CD14-positive monocyte (primary cell): ENCODE measurements around the gene CFAP97D1. TPM values are rescaled to one million over a fixed set of nuclear protein-coding genes. Genes with fewer than 3 reads are reported as not detected.

Experiments
- DNase-seq, 3 donors: peaks; one replicate each; pipeline ENCODE4 v3.0.0-alpha.2; 2011 to 2022
- H2AFZ ChIP-seq: 2 replicates; pipeline ENCODE4 v1.6.0; 2012; ENCODE audit warnings: mild to moderate bottlenecking, low read depth, low read length, inconsistent platforms; ENCODE audit not compliant: insufficient read depth, poor library complexity, severe bottlenecking
- H3K27ac ChIP-seq, 2 donors: 1 replicate in 1 of 2; 2 replicates in 1 of 2; pipeline ENCODE4 v1.5.1; 2012 to 2013; ENCODE audit warnings: low read length in 2 of 2, control low read depth in 1 of 2, inconsistent platforms in 1 of 2, low read depth in 1 of 2, mild to moderate bottlenecking in 1 of 2
- H3K27me3 ChIP-seq, 2 donors: one replicate each; pipeline versions ENCODE4 v1.6.0 to v1.6.1; 2011 to 2013; ENCODE audit warnings: low read length in 2 of 2; ENCODE audit not compliant: control insufficient read depth in 2 of 2, insufficient read depth in 2 of 2
- H3K36me3 ChIP-seq, 2 donors: replicated peaks in 1 of 2; 1 replicate in 1 of 2; 2 replicates in 1 of 2; pipeline versions ENCODE4 v1.5.1 to v1.6.1; 2012 to 2013; ENCODE audit warnings: low read length in 2 of 2, control low read depth in 1 of 2, inconsistent platforms in 1 of 2, mild to moderate bottlenecking in 1 of 2; ENCODE audit not compliant: insufficient read depth in 2 of 2, control insufficient read depth in 1 of 2
- H3K4me1 ChIP-seq, 2 donors: 1 replicate in 1 of 2; 2 replicates in 1 of 2; pipeline versions ENCODE4 v1.5.1 to v1.6.1; 2012 to 2013; ENCODE audit warnings: low read length in 2 of 2, control low read depth in 1 of 2, inconsistent platforms in 1 of 2, mild to moderate bottlenecking in 1 of 2, moderate library complexity in 1 of 2; ENCODE audit not compliant: insufficient read depth in 2 of 2, control insufficient read depth in 1 of 2
- H3K4me2 ChIP-seq: replicated peaks from 2 replicates; pipeline ENCODE3; 2012; ENCODE audit warnings: low read length, moderate library complexity, mild to moderate bottlenecking; ENCODE audit not compliant: poor library complexity, severe bottlenecking; ENCODE audit errors: extremely low read depth
- H3K4me3 ChIP-seq, 3 experiments: fragments of 200-600 bp in 1 of 3; sonication (generic) in 1 of 3; replicated peaks in 1 of 3; 1 replicate in 2 of 3; 2 replicates in 1 of 3; pipeline ENCODE4 v1.5.1; 2011 to 2013; ENCODE audit warnings: low read length in 3 of 3, mild to moderate bottlenecking in 3 of 3, control low read depth in 2 of 3, low read depth in 2 of 3, inconsistent platforms in 1 of 3, moderate library complexity in 1 of 3
- H3K79me2 ChIP-seq: 2 replicates; pipeline ENCODE4 v1.6.0; 2012; ENCODE audit warnings: mild to moderate bottlenecking, control low read depth, inconsistent platforms, low read length, moderate library complexity; ENCODE audit not compliant: insufficient read depth
- H3K9ac ChIP-seq: 2 replicates; pipeline ENCODE4 v1.6.0; 2017; ENCODE audit warnings: low read length, mild to moderate bottlenecking; ENCODE audit not compliant: insufficient read depth, poor library complexity, severe bottlenecking
- H3K9me3 ChIP-seq, 2 donors: replicated peaks in 1 of 2; 1 replicate in 1 of 2; 2 replicates in 1 of 2; pipeline versions ENCODE4 v1.5.1 to v1.6.1; 2012 to 2013; ENCODE audit warnings: low read length in 2 of 2, control low read depth in 1 of 2; ENCODE audit not compliant: control insufficient read depth in 1 of 2, insufficient read depth in 1 of 2
- H4K20me1 ChIP-seq: 2 replicates; pipeline ENCODE4 v1.6.0; 2012; ENCODE audit warnings: mild to moderate bottlenecking, low read length, control low read depth, moderate library complexity; ENCODE audit not compliant: insufficient read depth
- H3K27ac Mint-ChIP-seq, 7 donors: one replicate each; pipeline ENCODE4 v1.8.0; 2020; ENCODE audit warnings: mild to moderate bottlenecking in 7 of 7, mixed read lengths in 7 of 7, moderate library complexity in 6 of 7, inconsistent platforms in 2 of 7
- H3K27me3 Mint-ChIP-seq, 3 donors: one replicate each; pipeline ENCODE4 v1.8.0; 2021 to 2022; ENCODE audit warnings: low read depth in 3 of 3, mild to moderate bottlenecking in 3 of 3, mixed read lengths in 3 of 3, moderate library complexity in 3 of 3, inconsistent platforms in 1 of 3
- H3K36me3 Mint-ChIP-seq, 2 donors: one replicate each; pipeline ENCODE4 v1.8.0; 2020; ENCODE audit warnings: mixed read lengths in 2 of 2, inconsistent platforms in 1 of 2, mild to moderate bottlenecking in 1 of 2
- H3K4me1 Mint-ChIP-seq: one replicate; pipeline ENCODE4 v1.8.0; 2020; ENCODE audit warnings: mild to moderate bottlenecking, mixed read lengths
- H3K4me3 Mint-ChIP-seq, 2 donors: one replicate each; pipeline ENCODE4 v1.8.0; 2020; ENCODE audit warnings: mild to moderate bottlenecking in 2 of 2, mixed read lengths in 2 of 2, moderate library complexity in 1 of 2
- H3K9me3 Mint-ChIP-seq, 7 donors: one replicate each; pipeline ENCODE4 v1.8.0; 2020 to 2022; ENCODE audit warnings: mixed read lengths in 7 of 7, mild to moderate bottlenecking in 6 of 7, moderate library complexity in 6 of 7, inconsistent platforms in 2 of 7
- WGBS: methylation state at CpG from one replicate; pipeline ENCODE4 v1.1.5; 2013; ENCODE audit warnings: missing lambda C conversion rate; ENCODE audit not compliant: insufficient coverage; 5-methylcytosine and 5-hydroxymethylcytosine counted together
- intact Hi-C, 2 donors: fragments of 100-400 bp; cut with micrococcal nuclease; formaldehyde crosslinking; loops; one replicate each; pipeline versions ENCODE4 v1.15.0 to v1.15.1; 2023
- polyA plus RNA-seq, 3 donors: library from polyadenylated mRNA; depleted of rRNA in 1 of 3; unstranded in 2 of 3; stranded (reverse) in 1 of 3; fragments of 300-500 nt in 2 of 3; fragments of >200 nt in 1 of 3; fragmentation: Illumina TruSeq in 2 of 3; gene quantifications; 1 replicate in 2 of 3; 2 replicates in 1 of 3; pipeline ENCODE4 v1.2.3, GENCODE V29; 2012 to 2021
- TF ChIP-seq, protein P1 (sequence below): fragments of 200-600 bp; IDR thresholded peaks from one replicate; pipeline ENCODE4 v1.8.0; 2022; ENCODE audit warnings: antibody characterized with exemption, mild to moderate bottlenecking

CFAP97D1 gene
- polyA plus RNA-seq, 3 donors: 0.07 TPM; not detected in 2

DNA sequence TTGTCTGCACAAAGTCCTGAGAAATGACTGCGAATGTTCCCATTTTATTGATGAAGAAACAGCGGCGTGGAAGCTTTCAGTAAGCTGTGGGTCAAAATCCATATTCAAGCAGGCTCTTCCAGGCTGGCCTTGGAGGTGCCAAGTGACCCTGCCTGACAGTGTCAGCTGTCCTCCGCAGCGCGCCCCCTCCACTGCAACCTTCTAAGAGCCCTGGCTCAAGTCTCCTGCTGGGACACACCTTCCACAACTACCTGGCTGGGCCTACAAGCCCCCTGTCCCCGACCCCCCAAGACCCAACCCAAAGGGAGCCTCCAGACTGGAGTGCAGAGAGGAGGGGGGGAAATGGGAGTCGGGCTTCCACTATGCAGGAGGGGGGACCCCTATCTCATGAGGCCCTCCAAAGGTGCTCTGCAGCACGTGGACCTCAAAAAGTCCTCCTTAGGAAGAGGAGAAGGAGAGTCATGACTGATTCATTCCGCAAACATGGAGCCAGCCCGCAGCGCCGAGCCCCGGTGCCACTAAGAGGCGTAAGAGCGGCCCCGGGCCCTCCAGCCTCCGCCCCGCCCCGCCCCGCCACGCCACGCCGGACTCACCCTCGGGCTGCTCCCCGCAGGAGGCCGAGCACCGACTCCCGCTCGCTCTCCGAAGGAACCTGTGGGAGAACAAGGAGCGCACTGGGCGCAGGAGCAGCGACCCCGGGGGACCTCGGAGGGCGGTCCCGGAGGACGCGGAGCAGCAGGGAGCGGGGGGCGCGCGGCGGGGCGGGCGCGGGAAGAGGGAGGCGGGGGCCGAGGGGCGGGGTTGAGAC is 52.1 kb downstream of the CFAP97D1 start:
- no peaks in the 10 kb centered on the region for H3K9me3 ChIP-seq
- H3K9me3 Mint-ChIP-seq: peaks cover 0 to 1% (median 0%) of the 10 kb centered on the region in 7 donors
- H3K4me1 ChIP-seq: peaks cover 14 to 18% of the 10 kb centered on the region in 2 donors
- WGBS: 8% methylated on average over 33 of the region's 51 CpGs
- H3K4me3 ChIP-seq: peak overlapping the region; percentile 16 to 79 (median 51)
- H2AFZ ChIP-seq: peak overlapping the region; percentile 86
- H3K4me3 Mint-ChIP-seq: peak overlapping the region; percentile 74 to 89
- peaks cover 0 to 26% of the 10 kb centered on the region in 2 donors for H3K27me3 ChIP-seq
- H3K36me3 ChIP-seq: no peaks in the 10 kb centered on the region
- H3K79me2 ChIP-seq: no peaks in the 10 kb centered on the region
- H4K20me1 ChIP-seq: no peaks in the 10 kb centered on the region
- intact Hi-C loops: no loop called here
- TF ChIP-seq, protein P1, sequence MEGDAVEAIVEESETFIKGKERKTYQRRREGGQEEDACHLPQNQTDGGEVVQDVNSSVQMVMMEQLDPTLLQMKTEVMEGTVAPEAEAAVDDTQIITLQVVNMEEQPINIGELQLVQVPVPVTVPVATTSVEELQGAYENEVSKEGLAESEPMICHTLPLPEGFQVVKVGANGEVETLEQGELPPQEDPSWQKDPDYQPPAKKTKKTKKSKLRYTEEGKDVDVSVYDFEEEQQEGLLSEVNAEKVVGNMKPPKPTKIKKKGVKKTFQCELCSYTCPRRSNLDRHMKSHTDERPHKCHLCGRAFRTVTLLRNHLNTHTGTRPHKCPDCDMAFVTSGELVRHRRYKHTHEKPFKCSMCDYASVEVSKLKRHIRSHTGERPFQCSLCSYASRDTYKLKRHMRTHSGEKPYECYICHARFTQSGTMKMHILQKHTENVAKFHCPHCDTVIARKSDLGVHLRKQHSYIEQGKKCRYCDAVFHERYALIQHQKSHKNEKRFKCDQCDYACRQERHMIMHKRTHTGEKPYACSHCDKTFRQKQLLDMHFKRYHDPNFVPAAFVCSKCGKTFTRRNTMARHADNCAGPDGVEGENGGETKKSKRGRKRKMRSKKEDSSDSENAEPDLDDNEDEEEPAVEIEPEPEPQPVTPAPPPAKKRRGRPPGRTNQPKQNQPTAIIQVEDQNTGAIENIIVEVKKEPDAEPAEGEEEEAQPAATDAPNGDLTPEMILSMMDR: no peak
- peak in 2 of 3 donors; percentile 12 to 34 for DNase-seq
- peaks cover 17% of the 10 kb centered on the region for H3K4me1 Mint-ChIP-seq
- H3K4me2 ChIP-seq: peak overlapping the region; percentile 98
- peak overlapping the region; percentile 63 for H3K9ac ChIP-seq
- H3K36me3 Mint-ChIP-seq: peaks cover 4% of the 10 kb centered on the region in 2 donors
- peak overlapping the region in 1 of 7 donors; percentile 52 for H3K27ac Mint-ChIP-seq
- H3K27me3 Mint-ChIP-seq: peaks cover 27 to 29% (median 27%) of the 10 kb centered on the region in 3 donors
- H3K27ac ChIP-seq: no peak overlapping the region

DNA sequence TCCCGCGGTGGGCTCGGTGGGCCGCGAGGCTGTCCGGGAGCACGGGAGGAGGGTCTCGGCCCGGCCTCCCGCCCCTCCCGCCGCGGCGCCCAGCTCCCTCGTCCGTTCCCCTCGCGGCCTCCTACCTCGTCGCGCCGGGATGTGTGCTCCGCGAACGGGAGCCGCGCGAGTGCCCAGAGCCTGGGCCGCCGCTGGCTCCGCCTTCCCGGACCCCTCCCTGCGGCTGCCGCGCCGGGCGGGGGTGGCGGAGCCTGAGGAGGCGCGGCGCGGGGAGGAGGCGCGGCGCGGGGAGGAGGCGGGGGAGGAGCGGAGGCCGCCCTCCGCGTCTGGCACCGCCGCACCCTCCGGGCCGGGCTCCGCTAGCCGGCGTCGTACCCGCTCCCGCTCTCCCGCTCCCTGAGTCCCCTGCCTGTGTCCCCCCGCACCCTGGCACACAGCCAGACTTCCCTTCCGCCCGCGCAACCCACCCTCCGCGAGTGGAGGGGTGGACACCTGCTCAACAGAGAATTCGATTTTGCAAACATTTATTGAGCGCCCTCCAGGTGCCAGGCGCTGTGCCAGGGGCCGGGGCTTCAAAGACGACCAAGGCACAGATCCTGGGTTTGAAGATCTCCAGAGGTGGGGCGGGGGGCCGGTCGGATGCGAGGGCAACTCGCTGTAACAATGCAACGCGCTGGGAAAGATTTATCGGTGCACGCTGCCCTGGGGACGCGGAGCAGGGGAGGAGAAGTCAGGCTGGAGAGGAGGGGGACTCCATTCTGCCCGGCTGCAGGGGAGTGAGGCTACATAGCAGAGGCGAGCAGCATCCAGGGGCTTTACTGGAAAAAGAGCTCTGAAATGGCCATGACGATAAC is 53.0 kb downstream of the CFAP97D1 start, which contains the start of gene MPP3:
MPP3 (minus strand) TSS at position 171 of the 854 bp plus-strand sequence. CDS start 1,240 bp downstream, outside the sequence.
- DNase-seq: peak; percentile 14 to 19 (median 14)
- Histone ChIP-seq H3K9ac (peak within 1 kb of the TSS; percentile 63), H2AFZ (peak within 1 kb of the TSS; percentile 86), H3K79me2 (no peaks in the 10 kb centered on the region), H3K27me3 (peaks cover 0 to 26% of the 10 kb centered on the region in 2 donors), H3K4me3 (peak within 1 kb of the TSS; percentile 44 to 79 (median 51)), H4K20me1 (no peaks in the 10 kb centered on the region), H3K27ac (no peak within 1 kb of the TSS), H3K9me3 (no peaks in the 10 kb centered on the region), H3K4me2 (peak within 1 kb of the TSS; percentile 98), H3K36me3 (no peaks in the 10 kb centered on the region), H3K4me1 (peaks cover 14 to 18% of the 10 kb centered on the region in 2 donors)
- TF ChIP-seq, protein P1: no peak
- intact Hi-C loops: no loop called here
- Mint-ChIP-seq H3K4me1 (peaks cover 17% of the 10 kb centered on the region), H3K9me3 (peaks cover 0 to 1% (median 0%) of the 10 kb centered on the region in 7 donors), H3K36me3 (peaks cover 4% of the 10 kb centered on the region in 2 donors), H3K27ac (peak within 1 kb of the TSS in 2 of 7 donors; percentile 33 to 52), H3K27me3 (peaks cover 28 to 32% (median 29%) of the 10 kb centered on the region in 3 donors), H3K4me3 (peak within 1 kb of the TSS; percentile 79 to 90)
- under 1% methylated on average over 67 of the region's 87 CpGs for WGBS
